SK-N-SH (cell line): ENCODE results near the gene OLFML2A. TPM values are rescaled to one million over a fixed set of nuclear protein-coding genes. Genes with fewer than 3 reads are reported as not detected.

Source experiments
- CTCF ChIA-PET: fragments of 300-600, 350-600 bp; formaldehyde crosslinking; extraction: SDS; loops from one replicate; lab custom pipeline; 2021; lab: Yijun Ruan, JAX
- POLR2A ChIA-PET: fragments of 350-600 bp; sonication (Branson Sonifier 250); formaldehyde crosslinking; extraction: SDS; loops from one replicate; lab custom pipeline; 2020; ENCODE audit warnings: antibody characterized with exemption, inconsistent platforms; lab: Yijun Ruan, JAX
- DNase-seq: peaks from one replicate; pipeline ENCODE4 v3.0.0; 2012
- H2AFZ ChIP-seq: fragments of 200-600 bp; sonication (generic); 2 replicates; pipeline ENCODE4 v1.8.1; 2016; ENCODE audit warnings: antibody characterized with exemption, mild to moderate bottlenecking, low read depth
- H3F3A ChIP-seq: fragments of 200-600 bp; sonication (generic); replicated peaks from 2 replicates; pipeline ENCODE3; 2016; ENCODE audit warnings: antibody characterized with exemption, mild to moderate bottlenecking; ENCODE audit not compliant: insufficient read depth
- H3K27ac ChIP-seq, 2 experiments: fragments of 200-500 bp in 1 of 2; fragments of 200-600 bp in 1 of 2; sonication (Bioruptor generic) in 1 of 2; sonication (generic), shearing (Covaris generic) in 1 of 2; 2 replicates each; pipeline versions ENCODE4 v1.5.1 to v1.6.1; 2014 to 2016; ENCODE audit warnings: low read depth in 2 of 2, inconsistent platforms in 1 of 2, low read length in 1 of 2, mild to moderate bottlenecking in 1 of 2, mixed read lengths in 1 of 2
- H3K27me3 ChIP-seq: fragments of 200-600 bp; sonication (generic), shearing (Covaris generic); 2 replicates; pipeline ENCODE4 v1.6.1; 2016; ENCODE audit warnings: mixed run types; ENCODE audit not compliant: insufficient read depth
- H3K36me3 ChIP-seq, 2 experiments: fragments of 200-500 bp in 1 of 2; fragments of 200-600 bp in 1 of 2; sonication (Bioruptor generic) in 1 of 2; sonication (generic) in 1 of 2; replicated peaks in 1 of 2; 2 replicates each; pipeline versions ENCODE3 to v1.5.1; 2014 to 2016; ENCODE audit warnings: low read length in 1 of 2, mild to moderate bottlenecking in 1 of 2; ENCODE audit not compliant: insufficient read depth in 2 of 2, control insufficient read depth in 1 of 2
- H3K4me1 ChIP-seq, 2 experiments: fragments of 200-500 bp in 1 of 2; fragments of 200-600 bp in 1 of 2; sonication (Bioruptor generic) in 1 of 2; sonication (generic), shearing (Covaris generic) in 1 of 2; 2 replicates each; pipeline versions ENCODE4 v1.5.1 to v1.6.1; 2014 to 2016; ENCODE audit warnings: low read depth in 1 of 2, low read length in 1 of 2, mixed run types in 1 of 2; ENCODE audit not compliant: insufficient read depth in 2 of 2, control insufficient read depth in 1 of 2
- H3K4me2 ChIP-seq: fragments of 200-600 bp; sonication (generic), shearing (Covaris generic); 2 replicates; pipeline ENCODE4 v1.6.1; 2017; ENCODE audit warnings: mixed run types
- H3K4me3 ChIP-seq, 2 experiments: fragments of 200-500 bp in 1 of 2; fragments of 200-600 bp in 1 of 2; sonication (Bioruptor generic) in 1 of 2; sonication (generic), shearing (Covaris generic) in 1 of 2; 2 replicates each; pipeline versions ENCODE4 v1.5.1 to v1.8.1; 2014 to 2016; ENCODE audit warnings: low read depth in 2 of 2, inconsistent platforms in 1 of 2, low read length in 1 of 2, mild to moderate bottlenecking in 1 of 2, mixed read lengths in 1 of 2, moderate library complexity in 1 of 2
- H3K79me2 ChIP-seq: fragments of 200-600 bp; sonication (generic); 2 replicates; pipeline ENCODE4 v1.8.1; 2017; ENCODE audit warnings: mild to moderate bottlenecking; ENCODE audit not compliant: insufficient read depth
- H3K9ac ChIP-seq: fragments of 200-600 bp; sonication (generic); 2 replicates; pipeline ENCODE4 v1.6.1; 2017; ENCODE audit warnings: mixed run types
- H3K9me2 ChIP-seq: fragments of 200-600 bp; sonication (generic); 2 replicates; pipeline ENCODE4 v1.6.1; 2017; ENCODE audit warnings: mixed run types
- H3K9me3 ChIP-seq: fragments of 200-600 bp; sonication (generic); 2 replicates; pipeline ENCODE4 v1.6.1; 2017; ENCODE audit warnings: mixed run types, mild to moderate bottlenecking, moderate library complexity
- H4K20me1 ChIP-seq: fragments of 200-600 bp; sonication (generic); 2 replicates; pipeline ENCODE4 v1.6.1; 2017; ENCODE audit warnings: mild to moderate bottlenecking, mixed run types; ENCODE audit not compliant: insufficient read depth
- EP300 ChIP-seq, 2 experiments: IDR thresholded peaks; 2 replicates each; pipeline versions ENCODE4 v1.4.0 to v1.6.1; 2012; ENCODE audit warnings: borderline replicate concordance in 1 of 2, low read depth in 1 of 2, low read length in 1 of 2
- EZH2phosphoT487 ChIP-seq: fragments of 200-600 bp; sonication (generic); IDR thresholded peaks from 2 replicates; pipeline ENCODE4 v1.6.1; 2017; ENCODE audit warnings: low read depth, mixed run types, mild to moderate bottlenecking, antibody characterized with exemption, moderate library complexity, borderline replicate concordance
- FOXJ3 ChIP-seq: sonication (generic); formaldehyde crosslinking; IDR thresholded peaks from 2 replicates; pipeline ENCODE4 v1.5.1; 2020; ENCODE audit warnings: mild to moderate bottlenecking, missing genetic modification reagents
- JUND ChIP-seq: IDR thresholded peaks from 2 replicates; pipeline ENCODE4 v1.4.0; 2012
- MEF2A ChIP-seq: IDR thresholded peaks from 2 replicates; pipeline ENCODE4 v1.4.0; 2012; ENCODE audit warnings: low read depth, borderline replicate concordance
- NFIC ChIP-seq: IDR thresholded peaks from 2 replicates; pipeline ENCODE4 v1.4.0; 2012; ENCODE audit warnings: borderline replicate concordance
- RCOR1 ChIP-seq: fragments of 150-350 bp; IDR thresholded peaks from 2 replicates; pipeline ENCODE4 v1.6.1; 2017; ENCODE audit warnings: antibody characterized with exemption, low read length
- REST ChIP-seq: IDR thresholded peaks from 2 replicates; pipeline ENCODE4 v1.6.1; 2012; ENCODE audit warnings: mild to moderate bottlenecking, low read depth, low read length, moderate library complexity
- RXRA ChIP-seq: IDR thresholded peaks from 2 replicates; pipeline ENCODE4 v1.4.0; 2012; ENCODE audit warnings: low read depth, mild to moderate bottlenecking, borderline replicate concordance
- SMC3 ChIP-seq: IDR thresholded peaks from 2 replicates; pipeline ENCODE4 v1.6.1; 2012; ENCODE audit warnings: low read depth, low read length, improper control_type of control experiment
- TCF12 ChIP-seq: IDR thresholded peaks from 2 replicates; pipeline ENCODE4 v1.4.0; 2012
- WGBS: methylation state at CpG from one replicate; pipeline ENCODE4 v1.1.6; 2017; ENCODE audit warnings: low lambda C conversion rate; 5-methylcytosine and 5-hydroxymethylcytosine counted together
- polyA plus RNA-seq, 3 experiments: library from polyadenylated mRNA; depleted of rRNA; stranded (reverse); fragments of >200 nt; gene quantifications; 2 replicates each; pipeline ENCODE4 v1.2.3, GENCODE V29; 2012
- TF ChIP-seq, protein P1 (sequence below): fragments of 150-350 bp; IDR thresholded peaks from 2 replicates; pipeline ENCODE4 v1.6.1; 2017; ENCODE audit warnings: antibody characterized with exemption, low read length, low read depth, borderline replicate concordance

OLFML2A gene
- polyA plus RNA-seq, 1 of the 3 experiments (the other 2 are of a cell fraction), result 7.7 TPM

GRCh38 chr9:124792257-124793014, 15.5 kb downstream of the OLFML2A start (continued):
- TF ChIP-seq REST (no peak), JUND (no peak), TCF12 (no peak), RXRA (no peak), MEF2A (no peak)

- no peak overlapping the region for H3K9ac ChIP-seq
- ChIA-PET POLR2A (no interaction called here), CTCF (interaction anchor here (2.3 to 20.5 kb wide), 3 partner anchors 19 to 60 kb away, joined by 8 to 215 read pairs (median 81); partner anchors contain the start of genes NR6A1, OLFML2A and WDR38)
- H3K9me2 ChIP-seq, result no peaks in the 10 kb centered on the region
- DNase-seq, result no peak
- H3K4me2 ChIP-seq, result no peak overlapping the region
- peaks cover 6% of the 10 kb centered on the region for H3F3A ChIP-seq
- peaks cover 4 to 15% of the 10 kb centered on the region in 2 experiments; a peak in 3 of 4 replicates for H3K4me1 ChIP-seq
- WGBS, result 90% methylated on average over 8 of the region's 9 CpGs
- H2AFZ ChIP-seq, result no peak overlapping the region
- no peaks in the 10 kb centered on the region for H3K36me3 ChIP-seq
- H3K27ac ChIP-seq, result no peak overlapping the region
- no peaks in the 10 kb centered on the region for H3K27me3 ChIP-seq
- H3K79me2 ChIP-seq, result no peaks in the 10 kb centered on the region
- H4K20me1 ChIP-seq, result no peaks in the 10 kb centered on the region
- H3K4me3 ChIP-seq, result no peak overlapping the region
- no peaks in the 10 kb centered on the region for H3K9me3 ChIP-seq
- TF ChIP-seq REST, result no peak
- TF ChIP-seq, protein P1, sequence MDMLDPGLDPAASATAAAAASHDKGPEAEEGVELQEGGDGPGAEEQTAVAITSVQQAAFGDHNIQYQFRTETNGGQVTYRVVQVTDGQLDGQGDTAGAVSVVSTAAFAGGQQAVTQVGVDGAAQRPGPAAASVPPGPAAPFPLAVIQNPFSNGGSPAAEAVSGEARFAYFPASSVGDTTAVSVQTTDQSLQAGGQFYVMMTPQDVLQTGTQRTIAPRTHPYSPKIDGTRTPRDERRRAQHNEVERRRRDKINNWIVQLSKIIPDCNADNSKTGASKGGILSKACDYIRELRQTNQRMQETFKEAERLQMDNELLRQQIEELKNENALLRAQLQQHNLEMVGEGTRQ, result no peak
- TF ChIP-seq EZH2phosphoT487, result no peak
- TF ChIP-seq RCOR1, result no peak
- TF ChIP-seq NFIC, result no peak
- no peak for TF ChIP-seq FOXJ3
- TF ChIP-seq EP300 (IDR thresholded peaks at IDR 0.05; ENCODE audit: borderline replicate concordance in 1 of 2, low read depth in 1 of 2, low read length in 1 of 2), result no peak
- TF ChIP-seq SMC3, result no peak
Measured at GRCh38 chr9:124793015-124793541, 16.1 kb downstream of the OLFML2A start.
